HS-5 (cell line): ENCODE measurements around the gene ATP6V0A1.
"Not testable (repeated sequence)": the region's sequence is repeated elsewhere in the genome, so short reads cannot be mapped to it uniquely, and the experiment has no call there.

Experiments
- DNase-seq: peaks from one replicate; pipeline ENCODE4 v3.0.0-alpha.2; 2012; ENCODE audit warnings: low read depth

ATP6V0A1 gene

GRCh38 chr17:42438600-42439567, 19.8 kb upstream of the ATP6V0A1 start:
- DNase-seq = no peak

DNA sequence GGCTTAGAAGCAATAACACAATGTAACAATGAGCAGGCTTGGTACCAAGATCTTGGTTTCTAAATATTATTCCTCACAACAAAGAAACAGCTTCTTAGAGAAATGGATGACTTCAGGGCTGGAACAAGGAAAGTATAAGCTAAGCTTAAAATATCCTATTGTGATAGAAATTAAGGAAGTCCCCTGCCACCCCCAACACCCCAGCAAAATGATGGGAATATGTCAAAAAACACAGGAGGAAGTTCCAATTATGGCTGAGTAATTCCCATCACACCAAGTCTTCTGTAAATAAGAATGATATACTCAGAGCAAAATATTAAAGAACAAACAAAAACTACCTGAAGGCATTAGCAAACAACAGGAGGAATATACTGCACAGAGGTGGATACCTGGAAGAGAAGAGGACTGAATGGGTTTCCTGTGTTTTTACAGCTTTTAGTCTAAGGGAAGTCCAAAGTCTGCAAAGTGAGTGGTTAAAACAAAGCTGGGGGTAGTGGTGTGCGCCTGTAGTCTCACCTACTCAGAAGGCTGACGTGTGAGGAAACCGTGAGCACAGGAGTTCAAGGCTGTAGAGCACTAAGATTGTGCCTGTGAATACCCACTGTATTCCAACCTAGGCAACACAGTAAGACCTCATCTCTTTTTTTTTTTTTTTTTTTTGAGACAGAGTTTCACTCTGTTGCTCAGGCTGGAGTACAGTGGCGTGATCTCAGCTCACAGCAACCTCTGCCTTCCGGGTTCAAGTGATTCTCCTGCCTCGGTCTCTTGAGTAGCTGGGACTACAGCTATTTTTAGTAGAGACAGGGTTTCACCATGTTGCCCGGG, 17.1 kb upstream of the ATP6V0A1 start:
- no peak for DNase-seq

DNA sequence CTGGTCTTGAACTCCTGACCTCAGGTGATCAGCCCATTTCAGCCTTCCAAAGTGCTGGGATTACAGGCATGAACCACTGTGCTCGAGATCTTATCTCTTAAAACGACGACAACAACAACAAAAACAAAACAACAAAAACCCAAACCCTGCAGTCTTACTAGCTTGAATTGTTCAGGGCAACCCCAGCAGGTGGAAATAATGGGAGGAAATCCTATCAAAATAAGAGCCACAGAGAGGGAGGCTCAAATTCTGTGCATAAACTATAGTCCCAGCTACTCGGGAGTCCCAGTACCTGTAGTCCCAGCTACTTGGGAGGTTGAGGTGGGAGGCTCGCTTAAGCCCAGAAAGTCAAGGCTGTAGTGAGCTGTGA, 16.5 kb upstream of the ATP6V0A1 start:
- no peak for DNase-seq

DNA sequence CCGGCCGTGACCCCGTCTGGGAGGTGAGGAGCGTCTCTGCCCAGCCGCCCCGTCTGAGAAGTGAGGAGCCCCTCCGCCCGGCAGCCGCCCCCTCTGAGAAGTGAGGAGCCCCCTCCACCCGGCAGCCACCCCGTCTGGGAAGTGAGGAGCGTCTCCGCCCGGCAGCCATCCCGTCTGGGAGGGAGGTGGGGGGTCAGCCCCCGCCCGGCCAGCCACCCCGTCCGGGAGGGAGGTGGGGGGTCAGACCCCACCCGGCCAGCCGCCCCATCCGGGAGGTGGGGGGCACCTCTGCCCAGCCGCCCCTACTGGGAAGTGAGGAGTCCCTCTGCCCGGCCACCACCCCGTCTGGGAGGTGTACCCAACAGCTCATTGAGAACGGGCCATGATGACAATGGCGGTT, 9.5 kb upstream of the ATP6V0A1 start:
- not testable (repeated sequence) for DNase-seq

DNA sequence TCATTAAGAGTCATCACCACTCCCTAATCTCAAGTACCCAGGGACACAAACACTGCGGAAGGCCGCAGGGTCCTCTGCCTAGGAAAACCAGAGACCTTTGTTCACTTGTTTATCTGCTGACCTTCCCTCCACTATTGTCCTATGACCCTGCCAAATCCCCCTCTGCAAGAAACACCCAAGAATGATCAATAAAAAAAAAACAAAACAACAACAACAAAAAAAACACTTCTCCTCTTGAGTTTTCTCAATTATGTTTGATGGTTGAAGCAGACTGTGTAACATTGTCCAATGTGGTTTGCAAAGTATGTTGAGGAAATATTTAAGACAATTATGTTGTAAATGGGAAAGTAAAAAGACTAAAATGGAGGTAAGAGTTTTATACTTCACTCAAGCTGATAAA, 8.8 kb upstream of the ATP6V0A1 start:
- not testable (repeated sequence) for DNase-seq

DNA sequence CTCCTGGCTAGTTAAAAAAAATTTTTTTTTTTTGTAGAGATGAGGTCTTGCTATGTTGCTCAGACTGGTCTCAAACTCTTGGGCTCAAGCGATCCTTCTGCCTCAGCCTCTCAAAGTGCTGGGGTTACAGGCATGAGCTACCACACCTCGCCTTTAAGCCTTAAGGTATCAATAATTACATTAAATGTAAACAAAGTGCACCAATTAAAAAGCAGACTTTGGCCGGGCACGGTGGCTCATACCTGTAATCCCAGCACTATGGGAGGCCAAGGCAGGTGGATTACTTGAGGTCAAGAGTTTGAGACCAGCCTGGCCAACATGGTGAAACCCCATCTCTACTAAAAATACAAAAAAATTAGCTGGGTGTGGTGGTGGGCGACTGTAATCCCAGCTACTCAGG, 7.4 kb upstream of the ATP6V0A1 start:
- not testable (repeated sequence) for DNase-seq

DNA sequence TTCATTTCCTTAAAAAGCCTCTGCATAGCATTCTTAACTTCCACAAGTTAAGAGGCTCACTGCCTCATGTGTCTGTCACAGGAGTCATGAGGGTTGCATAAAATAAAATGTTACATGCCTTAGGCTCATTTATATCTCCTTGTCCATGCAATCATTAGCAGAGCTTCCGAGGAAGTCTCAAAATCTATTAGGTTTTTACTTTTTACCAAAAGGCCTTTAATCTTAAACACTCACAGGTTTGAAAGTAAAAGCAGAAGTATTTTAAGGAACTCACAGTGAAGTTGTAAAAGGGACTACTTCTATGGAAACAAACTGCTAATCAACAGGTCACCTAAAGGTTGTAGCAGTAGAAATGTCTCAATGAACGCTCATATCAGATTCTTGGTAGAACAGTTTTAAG, 5.2 kb upstream of the ATP6V0A1 start:
- no peak for DNase-seq

- not testable (repeated sequence) for DNase-seq
These were observed 3.7 kb upstream of the ATP6V0A1 start for GRCh38 chr17:42454987-42455386.

DNA sequence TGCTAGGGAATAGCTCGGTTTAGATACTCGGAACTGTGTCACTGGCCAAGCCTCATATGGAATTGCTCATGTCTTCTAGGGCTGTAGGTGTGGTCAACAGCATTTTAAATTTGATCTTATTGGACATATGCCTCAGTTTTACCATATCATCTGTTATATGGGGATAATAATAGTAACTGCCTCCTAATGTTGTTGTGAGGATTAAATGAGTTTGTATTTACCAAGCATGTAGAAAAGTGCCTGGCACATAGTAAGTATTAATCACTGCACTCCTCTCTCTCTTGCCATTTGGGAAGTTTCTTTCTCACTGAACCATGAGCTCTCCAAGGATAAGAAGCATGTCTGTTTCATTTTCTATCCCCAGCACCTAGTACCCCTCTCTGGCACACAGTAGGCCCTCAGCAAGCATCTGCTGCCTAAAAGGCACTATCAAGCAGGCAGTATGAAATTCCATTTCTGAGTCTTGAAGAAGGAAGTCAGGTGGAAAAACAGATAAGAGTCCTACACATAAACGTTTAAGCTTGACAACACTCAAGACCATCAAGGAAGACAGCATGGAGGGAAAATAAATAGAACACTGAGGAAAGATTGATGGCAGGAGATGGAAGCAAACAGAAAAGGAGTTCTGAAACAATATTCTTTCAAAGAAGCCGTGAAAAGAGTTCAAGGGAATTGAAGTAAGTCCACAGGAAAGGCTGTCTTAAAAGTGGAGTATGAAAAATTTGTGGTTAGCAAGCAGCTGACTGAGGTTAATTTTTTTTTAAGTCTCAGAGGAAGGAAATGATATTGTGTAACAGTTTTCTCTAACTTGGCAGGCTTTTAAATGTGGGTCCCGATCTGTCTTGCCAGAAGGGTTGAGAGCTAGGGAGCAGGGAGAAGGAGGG, 2.2 kb upstream of the ATP6V0A1 start:
- no peak for DNase-seq

GRCh38 chr17:42457107-42457792, 1.4 kb upstream of the ATP6V0A1 start:
- no peak for DNase-seq

DNA sequence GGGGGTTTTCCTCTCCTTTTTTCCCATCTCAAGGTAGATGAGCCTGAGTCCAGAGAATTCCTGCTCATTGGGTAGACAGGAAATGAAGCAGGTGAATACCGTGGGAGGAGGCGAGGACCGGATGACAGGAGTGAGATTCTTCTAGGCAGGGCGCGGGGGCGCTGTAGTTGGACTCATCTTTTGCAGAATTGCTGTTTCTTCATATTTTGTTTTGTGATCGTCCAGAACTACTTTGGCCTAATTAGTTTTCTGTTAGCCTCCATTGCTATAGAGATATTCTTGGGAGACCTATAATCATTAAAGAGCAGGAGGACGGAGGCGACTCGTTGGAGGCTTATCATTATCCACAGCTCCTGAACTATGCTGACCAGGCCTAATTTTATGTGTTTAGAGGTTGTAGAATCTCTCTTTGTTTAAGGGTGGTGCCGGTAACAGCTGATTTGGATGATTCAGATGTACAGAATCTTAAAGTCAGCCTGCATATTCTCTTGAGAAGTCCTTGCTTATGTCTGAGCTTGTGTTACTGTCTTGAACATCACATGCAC, 650 bp downstream of the ATP6V0A1 start:
- DNase-seq = no peak

DNA sequence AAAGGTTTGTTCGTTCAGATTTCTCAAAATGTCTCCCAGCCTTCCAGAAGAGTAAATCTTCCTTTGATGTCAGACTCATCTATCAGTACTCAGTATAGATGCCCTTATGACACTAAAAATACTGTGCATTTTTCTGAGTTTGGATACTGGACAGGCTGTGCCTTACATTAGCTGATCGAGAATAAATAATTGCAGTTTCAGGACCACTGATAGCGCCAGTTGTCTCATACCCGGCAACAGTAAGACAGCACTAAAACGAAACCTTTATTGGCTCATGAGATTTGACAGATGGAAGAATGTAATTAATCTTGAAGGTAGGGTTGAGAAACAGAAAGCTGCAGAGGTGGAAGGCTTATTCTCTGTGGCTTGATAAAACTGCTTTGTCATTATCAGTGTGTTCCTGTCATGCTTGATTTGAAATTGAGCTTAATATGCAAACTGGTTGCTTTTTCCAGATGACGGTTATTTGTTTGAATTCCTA, 1.2 kb downstream of the ATP6V0A1 start:
- no peak for DNase-seq

DNA sequence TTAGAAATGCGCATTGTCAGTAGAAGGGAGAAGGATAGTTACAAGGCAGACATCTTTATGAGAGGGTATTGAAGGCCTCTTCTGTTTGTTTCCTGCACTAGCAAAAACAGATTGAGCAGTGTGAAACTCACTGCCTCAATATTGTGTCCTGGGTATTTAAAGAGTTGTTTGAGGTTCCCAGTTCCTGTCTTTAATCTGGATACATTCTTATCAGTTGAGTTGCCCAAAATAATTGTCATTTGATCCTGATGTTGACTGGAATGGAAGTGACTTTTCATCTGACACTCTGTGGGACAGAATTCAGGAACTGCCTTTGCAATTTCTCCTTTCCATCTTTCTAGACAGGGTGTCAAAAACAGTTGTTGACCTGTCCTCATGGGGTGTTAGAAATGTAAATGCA, 1.7 kb downstream of the ATP6V0A1 start:
- no peak for DNase-seq

- no peak for DNase-seq
These were observed 5.3 kb downstream of the ATP6V0A1 start for GRCh38 chr17:42463976-42464400.

GRCh38 chr17:42467889-42468288, 9.2 kb downstream of the ATP6V0A1 start:
- no peak for DNase-seq

DNA sequence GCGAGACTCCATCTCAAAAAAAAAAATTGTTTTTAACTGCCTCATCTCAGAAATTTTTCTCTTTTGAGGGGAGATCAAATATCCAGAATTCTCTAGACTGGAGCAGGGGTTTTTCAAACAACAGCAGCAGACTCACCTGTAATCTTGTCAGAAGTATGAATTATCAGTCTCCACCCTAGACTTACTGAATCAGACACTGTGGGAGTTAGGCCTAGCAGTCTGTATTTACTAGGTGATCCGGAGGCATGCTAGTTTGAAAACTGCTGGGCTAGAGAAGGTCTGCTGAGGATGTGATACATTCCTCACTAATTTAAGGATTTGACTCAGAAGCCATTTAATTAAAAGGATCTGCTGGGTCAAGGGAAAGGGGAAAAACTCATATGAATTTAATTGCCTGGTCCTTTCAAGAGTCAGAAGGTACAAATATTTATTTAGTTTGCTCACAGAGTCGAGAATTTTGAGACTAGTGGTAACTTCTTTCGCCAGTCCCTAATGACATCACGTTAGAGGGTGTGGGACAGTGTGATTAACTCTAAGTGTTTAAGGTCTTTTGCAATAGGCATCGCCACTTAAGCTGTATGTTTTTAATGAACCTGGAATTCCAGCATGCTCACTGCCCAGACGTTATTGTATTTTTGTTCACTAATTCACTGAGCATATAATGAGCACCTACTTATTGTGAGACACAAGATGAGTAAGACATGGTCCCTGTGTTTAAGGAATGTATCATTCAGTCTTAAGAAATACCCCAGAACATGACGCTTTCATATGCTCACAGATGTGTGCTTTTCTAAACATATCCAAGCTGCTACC, 14.2 kb downstream of the ATP6V0A1 start:
- peak; percentile 91 for DNase-seq

DNA sequence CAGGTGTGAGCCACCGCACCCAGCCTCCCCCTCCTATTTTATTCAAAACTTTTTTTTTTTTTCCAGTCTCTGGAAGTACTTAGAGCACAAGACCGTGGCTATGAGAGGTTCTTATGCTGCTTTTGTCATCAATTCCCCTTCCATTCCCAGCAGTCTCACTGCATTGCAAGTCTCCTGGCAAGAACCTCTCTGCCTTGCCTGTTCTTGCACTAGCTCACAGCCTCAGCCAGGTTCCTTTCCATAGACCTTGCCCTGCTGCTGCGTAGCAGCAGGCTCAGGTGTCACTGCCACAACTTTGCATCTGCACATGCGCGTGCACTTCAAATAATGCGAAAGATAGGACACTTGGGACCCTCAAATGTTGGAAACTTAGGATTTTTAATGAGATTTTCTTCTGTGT, 15.6 kb downstream of the ATP6V0A1 start:
- DNase-seq = no peak

GRCh38 chr17:42475121-42475520, 16.4 kb downstream of the ATP6V0A1 start:
- DNase-seq = no peak

DNA sequence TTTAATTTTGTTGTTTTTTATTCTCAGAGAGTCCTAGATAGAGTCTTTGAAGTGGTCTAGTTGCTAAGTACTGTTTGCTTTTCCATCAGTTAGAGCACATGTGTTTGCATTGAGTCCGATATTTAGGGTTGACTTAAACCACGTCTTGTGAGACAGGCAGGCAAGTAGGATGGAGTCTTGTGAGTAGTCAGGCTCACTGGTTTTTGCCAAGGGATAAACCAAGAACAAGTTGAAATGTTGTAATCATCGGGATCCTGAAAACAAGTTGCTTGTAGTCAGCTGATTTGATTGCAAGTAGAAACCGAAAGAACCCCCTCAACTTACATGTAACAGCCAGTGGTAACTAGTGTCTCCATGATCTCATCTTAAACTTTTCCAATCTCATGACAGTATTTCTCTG, 17.2 kb downstream of the ATP6V0A1 start:
- no peak for DNase-seq

DNA sequence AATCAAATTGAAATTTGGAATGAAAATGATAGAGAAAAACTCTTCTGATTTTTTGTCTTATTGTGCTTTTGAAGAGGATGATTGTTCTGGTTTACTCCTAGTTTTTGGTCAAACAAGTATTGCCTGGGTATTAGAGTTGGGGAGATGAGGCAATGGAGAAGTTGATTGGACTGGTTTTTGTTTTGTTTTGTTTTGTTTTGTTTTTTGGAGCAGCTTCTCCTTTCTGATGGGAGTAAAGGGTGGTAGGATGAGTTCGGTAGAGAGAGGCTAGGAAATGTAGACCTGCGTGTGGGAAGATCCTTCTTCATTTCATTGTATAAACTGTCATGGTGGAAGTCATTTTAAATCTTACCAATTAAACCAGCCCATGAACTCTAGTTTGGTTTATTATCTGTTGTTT, 17.7 kb downstream of the ATP6V0A1 start:
- no peak for DNase-seq
